H1 (cell line): ENCODE data around the gene KCND1. TPM values are rescaled to one million over a fixed set of nuclear protein-coding genes. Genes with fewer than 3 reads are reported as not detected.
A peak's percentile ranks its signal among the peaks of the same experiment; 100 is the strongest.

Experiments used
- CTCF ChIA-PET: fragments of 300-600 bp; sonication (Branson Sonifier 250); formaldehyde crosslinking; loops from one replicate; lab custom pipeline; 2021; ENCODE audit not compliant: partially characterized antibody; lab: Charles Lee
- POLR2A ChIA-PET: fragments of 300-600 bp; sonication (Branson Sonifier 250); formaldehyde crosslinking; loops from one replicate; lab custom pipeline; 2021; ENCODE audit warnings: inconsistent platforms; ENCODE audit not compliant: partially characterized antibody; lab: Charles Lee
- DNase-seq, 2 experiments: peaks; one replicate each; pipeline versions ENCODE4 v3.0.0 to v3.0.0-alpha.2; 2010 to 2022; ENCODE audit warnings: low spot score in 2 of 2, low read depth in 1 of 2, mixed read lengths in 1 of 2
- FAIRE-seq: peaks from 2 replicates; lab custom pipeline; 2011; peaks lifted over from hg19 to GRCh38; lab: Jason Lieb, UNC
- H2AFZ ChIP-seq: 2 replicates; pipeline ENCODE4 v1.8.1; 2012; ENCODE audit warnings: low read length, inconsistent platforms
- H2AK5ac ChIP-seq: 2 replicates; pipeline ENCODE4 v1.6.1; 2013; ENCODE audit warnings: low read depth, low read length
- H2BK120ac ChIP-seq: replicated peaks from 2 replicates; pipeline ENCODE3; 2013; ENCODE audit warnings: low read depth, low read length, inconsistent platforms
- H2BK12ac ChIP-seq: 2 replicates; pipeline ENCODE4 v1.6.1; 2013; ENCODE audit warnings: low read depth, low read length
- H2BK15ac ChIP-seq: 2 replicates; pipeline ENCODE4 v1.6.1; 2013; ENCODE audit warnings: low read length
- H2BK20ac ChIP-seq: 2 replicates; pipeline ENCODE4 v1.6.1; 2013; ENCODE audit warnings: low read length
- H2BK5ac ChIP-seq: 2 replicates; pipeline ENCODE4 v1.6.1; 2013; ENCODE audit warnings: low read depth, low read length
- H3K14ac ChIP-seq: 2 replicates; pipeline ENCODE4 v1.6.1; 2013; ENCODE audit warnings: inconsistent platforms; ENCODE audit not compliant: insufficient read length
- H3K18ac ChIP-seq: 2 replicates; pipeline ENCODE4 v1.6.1; 2013; ENCODE audit warnings: low read length; ENCODE audit errors: extremely low read depth
- H3K23ac ChIP-seq: 2 replicates; pipeline ENCODE4 v1.6.1; 2013; ENCODE audit warnings: inconsistent platforms; ENCODE audit not compliant: insufficient read length
- H3K23me2 ChIP-seq: 2 replicates; pipeline ENCODE4 v1.6.1; 2013; ENCODE audit warnings: low read depth, low read length
- H3K27ac ChIP-seq: 2 replicates; pipeline ENCODE4 v1.6.1; 2011; ENCODE audit warnings: low read depth, low read length, inconsistent platforms
- H3K27me3 ChIP-seq, 4 experiments: replicated peaks in 1 of 4; 1 replicate in 1 of 4; 2 replicates in 3 of 4; pipeline versions ENCODE4 v1.6.1 to v1.8.1; 2011 to 2013; ENCODE audit warnings: low read length in 3 of 4, mild to moderate bottlenecking in 3 of 4, inconsistent platforms in 2 of 4, mixed read lengths in 2 of 4, moderate library complexity in 1 of 4; ENCODE audit not compliant: control insufficient read depth in 3 of 4, insufficient read depth in 3 of 4; ENCODE audit errors: extremely low read depth in 1 of 4
- H3K36me3 ChIP-seq, 4 experiments: 2 replicates each; pipeline versions ENCODE4 v1.6.1 to v1.8.1; 2011 to 2013; ENCODE audit warnings: mild to moderate bottlenecking in 4 of 4, low read length in 3 of 4, moderate library complexity in 2 of 4, control low read depth in 1 of 4, inconsistent platforms in 1 of 4; ENCODE audit not compliant: insufficient read depth in 4 of 4, control insufficient read depth in 2 of 4
- H3K4ac ChIP-seq: replicated peaks from 2 replicates; pipeline ENCODE3; 2013; ENCODE audit warnings: low read length, low read depth, mixed read lengths, inconsistent platforms; ENCODE audit not compliant: insufficient read length
- H3K4me1 ChIP-seq, 4 experiments: replicated peaks in 1 of 4; 1 replicate in 1 of 4; 2 replicates in 3 of 4; pipeline versions ENCODE4 v1.6.1 to v1.8.1; 2011 to 2013; ENCODE audit warnings: low read length in 3 of 4, inconsistent platforms in 2 of 4, mixed read lengths in 1 of 4; ENCODE audit not compliant: insufficient read depth in 4 of 4, control insufficient read depth in 3 of 4
- H3K4me2 ChIP-seq, 2 experiments: 2 replicates each; pipeline versions ENCODE4 v1.6.1 to v1.8.1; 2011 to 2013; ENCODE audit warnings: low read depth in 2 of 2, low read length in 2 of 2, control low read depth in 1 of 2, inconsistent platforms in 1 of 2, mild to moderate bottlenecking in 1 of 2; ENCODE audit not compliant: insufficient read depth in 1 of 2
- H3K4me3 ChIP-seq, 4 experiments: fragments of 200-600, 300-600 bp in 1 of 4; sonication (generic), shearing (Covaris generic), sonication (Bioruptor Twin) in 1 of 4; 2 replicates each; pipeline versions ENCODE4 v1.5.1 to v1.8.1; 2011 to 2016; ENCODE audit warnings: low read length in 4 of 4, low read depth in 3 of 4, control low read depth in 2 of 4, inconsistent platforms in 2 of 4, mild to moderate bottlenecking in 2 of 4, mixed read lengths in 1 of 4, moderate library complexity in 1 of 4; ENCODE audit not compliant: insufficient read depth in 2 of 4; ENCODE audit errors: extremely low read depth in 1 of 4
- H3K56ac ChIP-seq: replicated peaks from 2 replicates; pipeline ENCODE3; 2013; ENCODE audit warnings: low read depth, mild to moderate bottlenecking, mixed read lengths, low read length, inconsistent platforms; ENCODE audit not compliant: insufficient read length
- H3K79me1 ChIP-seq: 2 replicates; pipeline ENCODE4 v1.6.1; 2013; ENCODE audit warnings: low read depth, low read length, control low read depth
- H3K79me2 ChIP-seq, 2 experiments: 2 replicates each; pipeline versions ENCODE4 v1.6.1 to v1.8.1; 2012 to 2013; ENCODE audit warnings: low read length in 2 of 2, mild to moderate bottlenecking in 2 of 2, inconsistent platforms in 1 of 2; ENCODE audit not compliant: insufficient read depth in 2 of 2, control insufficient read depth in 1 of 2
- H3K9ac ChIP-seq, 4 experiments: replicated peaks in 1 of 4; 1 replicate in 1 of 4; 2 replicates in 3 of 4; pipeline versions ENCODE4 v1.6.1 to v1.8.1; 2011 to 2013; ENCODE audit warnings: low read depth in 3 of 4, low read length in 3 of 4, control low read depth in 2 of 4, mild to moderate bottlenecking in 2 of 4, moderate library complexity in 2 of 4, inconsistent platforms in 1 of 4; ENCODE audit errors: extremely low read depth in 1 of 4
- H3K9me3 ChIP-seq, 2 experiments: 2 replicates each; pipeline versions ENCODE4 v1.6.1 to v1.8.1; 2012 to 2013; ENCODE audit warnings: mild to moderate bottlenecking in 2 of 2, moderate library complexity in 2 of 2, control low read depth in 1 of 2, inconsistent platforms in 1 of 2, low read depth in 1 of 2, low read length in 1 of 2, mixed read lengths in 1 of 2; ENCODE audit not compliant: insufficient read depth in 2 of 2
- H4K20me1 ChIP-seq, 2 experiments: replicated peaks in 1 of 2; 2 replicates each; pipeline versions ENCODE3 to v1.8.1; 2011 to 2013; ENCODE audit warnings: inconsistent platforms in 2 of 2, low read length in 2 of 2, mild to moderate bottlenecking in 1 of 2; ENCODE audit not compliant: insufficient read depth in 2 of 2, control insufficient read depth in 1 of 2
- H4K5ac ChIP-seq: 2 replicates; pipeline ENCODE4 v1.6.1; 2013; ENCODE audit warnings: low read length, low read depth, mixed read lengths, inconsistent platforms; ENCODE audit not compliant: insufficient read length
- H4K8ac ChIP-seq: 2 replicates; pipeline ENCODE4 v1.8.0; 2013; ENCODE audit warnings: mild to moderate bottlenecking, moderate library complexity, low read length, inconsistent platforms; ENCODE audit not compliant: insufficient read depth; ENCODE audit errors: extremely low read depth
- H4K91ac ChIP-seq: replicated peaks from 2 replicates; pipeline ENCODE3; 2013; ENCODE audit warnings: low read length, mixed read lengths, inconsistent platforms; ENCODE audit not compliant: insufficient read length
- KDM1A ChIP-seq: fragments of 200-600, 300-600 bp; sonication (generic); IDR thresholded peaks from 2 replicates; pipeline ENCODE4 v1.7.1; 2016; ENCODE audit warnings: mild to moderate bottlenecking, low read length, borderline replicate concordance
- MAFK ChIP-seq: IDR thresholded peaks from 2 replicates; pipeline ENCODE4 v1.6.1; 2012; ENCODE audit warnings: low read depth, mild to moderate bottlenecking, improper control_type of control experiment, low read length
- NANOG ChIP-seq: IDR thresholded peaks from 2 replicates; pipeline ENCODE4 v1.6.1; 2011; ENCODE audit warnings: low read length, low read depth, mild to moderate bottlenecking, inconsistent platforms; ENCODE audit not compliant: insufficient read depth, poor library complexity, severe bottlenecking
- NRF1 ChIP-seq: IDR thresholded peaks from 2 replicates; pipeline ENCODE4 v1.6.1; 2011; ENCODE audit warnings: mild to moderate bottlenecking, low read depth, low read length, improper control_type of control experiment
- POLR2AphosphoS5 ChIP-seq: IDR thresholded peaks from 2 replicates; pipeline ENCODE4 v1.6.1; 2011; ENCODE audit warnings: low read depth, low read length
- SP2 ChIP-seq: IDR thresholded peaks from 2 replicates; pipeline ENCODE4 v1.6.1; 2012; ENCODE audit warnings: mild to moderate bottlenecking, low read length, inconsistent platforms
- TEAD4 ChIP-seq: IDR thresholded peaks from 2 replicates; pipeline ENCODE4 v1.6.1; 2012; ENCODE audit warnings: low read depth, low read length, inconsistent platforms, mixed read lengths
- ZNF274 ChIP-seq: IDR thresholded peaks from 2 replicates; pipeline ENCODE4 v1.7.0; 2012; ENCODE audit warnings: low read length, borderline replicate concordance; ENCODE audit errors: extremely low read depth
- WGBS, 2 experiments: shearing (Covaris generic) in 1 of 2; methylation state at CpG; one replicate each; pipeline versions ENCODE4 v1.1.6 to v1.1.7; 2013 to 2015; ENCODE audit warnings: low lambda C conversion rate in 2 of 2, mixed read lengths in 2 of 2, inconsistent platforms in 1 of 2, low coverage in 1 of 2, missing lambda C conversion rate in 1 of 2; ENCODE audit not compliant: insufficient replicate concordance in 2 of 2, insufficient coverage in 1 of 2, insufficient read length in 1 of 2; ENCODE audit errors: extremely low coverage in 1 of 2, missing lambda C conversion rate in 1 of 2; 5-methylcytosine and 5-hydroxymethylcytosine counted together
- long read RNA-seq, 2 experiments: library from RNA in 1 of 2; library from capped mRNA in 1 of 2; stranded (forward); transcript quantifications; one replicate each; pipeline ENCODE4 v2.0.0, GENCODE V29; 2021; ENCODE audit warnings: inconsistent platforms in 1 of 2
- polyA minus RNA-seq, 3 experiments: library from RNA; depleted of rRNA, polyadenylated mRNA; stranded (reverse); fragments of >200 nt; gene quantifications; 1 replicate in 2 of 3; 2 replicates in 1 of 3; pipeline ENCODE4 v1.2.3, GENCODE V29; 2011
- polyA plus RNA-seq, 7 experiments: library from polyadenylated mRNA; depleted of rRNA in 3 of 7; stranded (reverse) in 5 of 7; unstranded in 2 of 7; fragments of >200 nt in 5 of 7; fragments of 200-250 nt in 2 of 7; gene quantifications; 1 replicate in 5 of 7; 2 replicates in 1 of 7; 4 replicates in 1 of 7; pipeline versions ENCODE4 v1.2.1 to v1.2.3, GENCODE V29; 2011 to 2013; ENCODE audit warnings: missing spikeins in 2 of 7, mixed read lengths in 2 of 7
- total RNA-seq: library from RNA; stranded (reverse); fragmentation: NEBNext Ultra II Directional; extraction: Animal tissue kit (Norgen Biotek cat#: 25700); gene quantifications from 2 replicates; pipeline ENCODE4 v1.2.1, GENCODE V29; 2021

The KCND1 gene
- total RNA-seq, result 4.8 and 6.8 TPM in 2 replicates
- polyA plus RNA-seq (2011; rRNA removed), result 3.1 and 4.5 TPM in 2 replicates
- polyA plus RNA-seq (2011; cell fraction: cytosol; rRNA removed), result 2.0 TPM
- polyA plus RNA-seq (2011; cell fraction: nucleus; rRNA removed), result 5.5 TPM
- polyA plus RNA-seq (2012, experiment 1 of 2), result 4.5 to 7.4 TPM (median 5.7 TPM) in 4 replicates
- polyA plus RNA-seq (2012, experiment 2 of 2), result 3.9 TPM
- polyA plus RNA-seq (2013, experiment 1 of 2), result 5.2 TPM
- 5.2 TPM for polyA plus RNA-seq (2013, experiment 2 of 2)
- 2.8 and 3.0 TPM in 2 replicates for polyA minus RNA-seq (2011; rRNA and poly(A)+ RNA removed)
- 2.5 TPM for polyA minus RNA-seq (2011; cell fraction: cytosol; rRNA and poly(A)+ RNA removed)
- polyA minus RNA-seq (2011; cell fraction: nucleus; rRNA and poly(A)+ RNA removed), result 3.2 TPM
- long read RNA-seq, experiment 1, full-length matches to known transcripts, result 2 of 10 reads
- long read RNA-seq, experiment 1, partial matches to known transcripts, result 4 of 10 reads
- long read RNA-seq, experiment 1, other reads (novel, unspliced or antisense), result 4 of 10 reads
- long read RNA-seq, experiment 2, result 0 reads

DNA sequence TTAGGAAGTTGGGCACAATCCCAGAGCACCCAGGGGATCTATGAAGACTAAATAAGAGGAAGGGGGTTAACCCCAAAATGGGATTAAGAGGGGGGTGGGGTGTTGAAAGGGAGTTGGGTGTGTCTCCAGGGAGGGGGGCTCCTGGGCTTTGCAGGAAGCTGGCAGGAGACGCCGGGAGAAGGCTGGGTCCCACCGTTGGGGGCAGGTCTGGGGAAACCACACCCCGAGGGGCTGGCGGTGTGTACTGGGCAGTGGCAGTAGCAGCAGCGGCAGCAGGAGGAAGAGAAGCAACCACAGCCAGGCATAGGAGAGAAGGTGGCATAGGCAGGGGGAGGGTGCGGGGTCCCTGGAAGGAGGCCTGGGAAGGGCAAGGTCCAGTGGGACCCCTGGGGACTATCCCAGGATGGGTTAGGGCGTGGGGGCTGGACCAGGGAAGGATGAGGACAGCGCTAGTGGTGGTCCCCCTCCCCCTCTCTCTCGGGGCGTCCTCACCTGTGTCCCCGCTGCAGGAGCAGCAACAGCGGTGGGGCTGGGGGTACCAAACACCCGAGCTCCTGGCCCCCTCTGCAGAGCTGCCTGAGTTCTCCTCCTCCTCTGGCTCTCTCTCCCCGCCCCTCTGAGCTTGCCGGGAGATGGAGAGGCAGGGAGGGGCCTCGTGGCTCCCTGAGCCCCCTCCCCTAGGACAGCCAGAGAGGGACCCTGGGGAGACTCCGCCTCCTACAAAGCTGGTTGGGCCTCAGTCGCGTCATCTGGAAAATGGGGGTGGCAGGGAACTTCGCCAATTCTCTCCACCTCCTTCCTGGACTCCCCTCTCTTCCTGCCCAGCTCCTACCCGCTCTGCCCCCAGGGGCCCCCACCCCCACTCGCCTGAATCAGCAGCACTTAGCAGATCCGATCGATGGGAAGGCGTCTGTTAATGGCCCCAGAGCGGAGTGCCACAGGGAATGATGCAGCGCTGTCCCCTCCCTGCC is at the start of gene KCND1:
TSS of gene KCND1 (minus strand) at position 596 of the 971 bp plus-strand sequence. CDS start 1,573 bp downstream, outside the sequence.
- H2BK120ac ChIP-seq, result no peak within 1 kb of the TSS
- H2BK5ac ChIP-seq, result no peak within 1 kb of the TSS
- H3K79me2 ChIP-seq, result no peaks in the 10 kb centered on the region
- H3K14ac ChIP-seq, result no peak within 1 kb of the TSS
- H2BK15ac ChIP-seq, result no peak within 1 kb of the TSS
- H2BK12ac ChIP-seq, result no peak within 1 kb of the TSS
- no peak within 1 kb of the TSS for H2AK5ac ChIP-seq
- H3K9me3 ChIP-seq, result no peaks in the 10 kb centered on the region
- ChIA-PET POLR2A (interaction anchor here (0.9 to 9.0 kb wide), 18 partner anchors 9 to 101 kb away, joined by 3 to 70 read pairs (median 8); partner anchors contain the start of genes GRIPAP1, OTUD5, PQBP1 and SLC35A2), CTCF (interaction anchor here (0.6 to 2.5 kb wide), 14 partner anchors 9 to 228 kb away, joined by 3 to 15 read pairs (median 3); no protein-coding TSS in a partner anchor)
- peaks cover 0 to 3% (median 0%) of the 10 kb centered on the region in 4 experiments; a peak in 1 of 7 replicates for H3K4me1 ChIP-seq
- H3K4me3 ChIP-seq, result peak within 1 kb of the TSS; percentile 39 to 70 (median 50)
- H3K9ac ChIP-seq, result peak within 1 kb of the TSS in 2 of 4 experiments; percentile 13 to 37; a peak in 2 of 7 replicates
- peak within 1 kb of the TSS; percentile 58 to 71 for H3K4me2 ChIP-seq
- no peaks in the 10 kb centered on the region for H3K79me1 ChIP-seq
- no peak within 1 kb of the TSS for H3K18ac ChIP-seq
- DNase-seq (peak; percentile 34 to 71), FAIRE-seq (no peak)
- no peak within 1 kb of the TSS; the same call in 1 of the 2 replicates for H3K27ac ChIP-seq
- H4K5ac ChIP-seq, result no peak within 1 kb of the TSS
- no peak within 1 kb of the TSS for H3K23ac ChIP-seq
- peaks cover 2 to 17% (median 10%) of the 10 kb centered on the region in 4 experiments; a peak in 5 of 8 replicates for H3K36me3 ChIP-seq
- no peaks in the 10 kb centered on the region for H3K27me3 ChIP-seq
- H2BK20ac ChIP-seq, result no peak within 1 kb of the TSS
- H3K56ac ChIP-seq, result no peak within 1 kb of the TSS
- peaks cover 4% of the 10 kb centered on the region; the same call in 1 of the 2 replicates for H3K23me2 ChIP-seq
- peaks cover 2 to 4% of the 10 kb centered on the region in 2 experiments for H4K20me1 ChIP-seq
- H4K8ac ChIP-seq, result peak within 1 kb of the TSS; percentile 62; the same call in 1 of the 2 replicates
- H4K91ac ChIP-seq, result no peak within 1 kb of the TSS
- no peak within 1 kb of the TSS for H2AFZ ChIP-seq
- 0% methylated on average over 6 of the region's 28 CpGs; no CpG with 5 or more reads in 1 of the 2 experiments for WGBS, 2 experiments
- no peak within 1 kb of the TSS for H3K4ac ChIP-seq
- TF ChIP-seq SP2 (no peak), MAFK (no peak), NANOG (no peak), KDM1A (peak; percentile 64; the same call in 1 of the 2 replicates), NRF1 (no peak), ZNF274 (no peak), TEAD4 (no peak), POLR2AphosphoS5 (peak; percentile 16; the same call in 1 of the 2 replicates)
